HepG2 (cell line): Measurements from ENCODE around the gene PNKD. TPM values are rescaled to one million over a fixed set of nuclear protein-coding genes. Genes with fewer than 3 reads are reported as not detected.
A peak's percentile ranks its signal among the peaks of the same experiment; 100 is the strongest.

Experiments used
- ARID4A ChIP-seq: sonication (generic); formaldehyde crosslinking; IDR thresholded peaks from 2 replicates; pipeline ENCODE4 v1.5.0; 2020; ENCODE audit warnings: mild to moderate bottlenecking, missing genetic modification reagents, borderline replicate concordance
- ATF6 ChIP-seq: sonication (generic); formaldehyde crosslinking; conservative IDR thresholded peaks from 2 replicates; pipeline ENCODE4 v1.4.0; 2020; ENCODE audit warnings: missing genetic modification reagents
- CBX5 ChIP-seq: sonication (generic); formaldehyde crosslinking; IDR thresholded peaks from 2 replicates; pipeline ENCODE4 v1.4.0; 2020; ENCODE audit warnings: missing genetic modification reagents, borderline replicate concordance
- FOXA3 ChIP-seq: IDR thresholded peaks from 2 replicates; pipeline ENCODE4 v1.6.1; 2016; ENCODE audit warnings: missing genetic modification reagents, missing compliant biosample characterization
- FOXJ3 ChIP-seq: sonication (generic); formaldehyde crosslinking; IDR thresholded peaks from 2 replicates; pipeline ENCODE4 v1.4.0; 2020; ENCODE audit warnings: missing genetic modification reagents, mild to moderate bottlenecking, borderline replicate concordance
- HMG20A ChIP-seq: IDR thresholded peaks from 2 replicates; pipeline ENCODE4 v1.6.1; 2016; ENCODE audit warnings: borderline replicate concordance
- MAX ChIP-seq: IDR thresholded peaks from 2 replicates; pipeline ENCODE4 v1.6.1; 2012; ENCODE audit warnings: inconsistent platforms
- MEIS1 ChIP-seq: sonication (generic); formaldehyde crosslinking; IDR thresholded peaks from 2 replicates; pipeline ENCODE4 v1.9.0; 2021; ENCODE audit warnings: mild to moderate bottlenecking, missing genetic modification reagents, moderate library complexity, borderline replicate concordance
- PHF21A ChIP-seq: sonication (generic); formaldehyde crosslinking; IDR thresholded peaks from 2 replicates; pipeline ENCODE4 v1.5.0; 2020; ENCODE audit warnings: mild to moderate bottlenecking, missing genetic modification reagents
- PRDM4 ChIP-seq: sonication (generic); formaldehyde crosslinking; IDR thresholded peaks from 2 replicates; pipeline ENCODE4 v1.9.0; 2021; ENCODE audit warnings: missing genetic modification reagents, borderline replicate concordance
- SOX5 ChIP-seq: IDR thresholded peaks from 2 replicates; pipeline ENCODE4 v1.6.1; 2016; ENCODE audit warnings: borderline replicate concordance
- TBL1XR1 ChIP-seq: fragments of 150-350 bp; IDR thresholded peaks from 2 replicates; pipeline ENCODE4 v1.6.1; 2014; ENCODE audit warnings: borderline replicate concordance, low read length; ENCODE audit not compliant: partially characterized antibody
- ZFX ChIP-seq: sonication (generic); formaldehyde crosslinking; IDR thresholded peaks from 2 replicates; pipeline ENCODE4 v1.4.0; 2020; ENCODE audit warnings: mild to moderate bottlenecking, low read depth, missing genetic modification reagents, moderate library complexity
- ZNF720 ChIP-seq: sonication (generic); formaldehyde crosslinking; IDR thresholded peaks from 2 replicates; pipeline ENCODE4 v1.4.0; 2020; ENCODE audit warnings: missing genetic modification reagents
- ZNF770 ChIP-seq: sonication (generic); formaldehyde crosslinking; IDR thresholded peaks from 2 replicates; pipeline ENCODE4 v1.5.0; 2020; ENCODE audit warnings: mild to moderate bottlenecking, missing genetic modification reagents
- polyA plus RNA-seq, 8 experiments: library from polyadenylated mRNA; depleted of rRNA in 3 of 8; stranded (reverse) in 7 of 8; unstranded in 1 of 8; fragments of >200 nt; fragmentation: Illumina TruSeq in 4 of 8; extraction: Trizol in 4 of 8; gene quantifications; 2 replicates each; pipeline versions ENCODE4 v1.2.1 to v1.2.3, GENCODE V29; 2011 to 2016; ENCODE audit warnings: low read depth in 4 of 8, missing spikeins in 1 of 8, mixed read lengths in 1 of 8; ENCODE audit not compliant: insufficient read depth in 1 of 8
- total RNA-seq, 5 experiments: library from RNA; depleted of rRNA; stranded (reverse); fragments of >200 nt; fragmentation: Illumina TruSeq; extraction: Trizol; gene quantifications; 2 replicates each; pipeline ENCODE4 v1.2.3, GENCODE V29; 2016; ENCODE audit warnings: low read depth in 1 of 5

PNKD gene
- total and polyA plus RNA-seq, 2 of the 13 experiments (the other 11 are each of a cell fraction or from before 2014, with no cell fraction given) = 55.9 to 80.4 TPM

- TF ChIP-seq ZNF770 (0 out of 2 replicates have a peak, but pooled peaks have one; percentile 7), PHF21A (CRISPR knock-in tag) (peak; percentile 14; the same call in 1 of the 2 replicates), MEIS1 (CRISPR knock-in tag) (0 out of 2 replicates have a peak, but pooled peaks have one; percentile 51), CBX5 (CRISPR knock-in tag) (no peak), ARID4A (CRISPR knock-in tag) (peak; percentile 26; the same call in 1 of the 2 replicates), ATF6 (CRISPR knock-in tag) (no peak), ZNF720 (CRISPR knock-in tag) (no peak), HMG20A (CRISPR knock-in tag) (no peak), MAX (no peak), FOXJ3 (CRISPR knock-in tag) (0 out of 2 replicates have a peak, but pooled peaks have one; percentile 32), FOXA3 (CRISPR knock-in tag) (0 out of 2 replicates have a peak, but pooled peaks have one; percentile 36), PRDM4 (CRISPR knock-in tag) (0 out of 2 replicates have a peak, but pooled peaks have one; percentile 32), SOX5 (CRISPR knock-in tag) (0 out of 2 replicates have a peak, but pooled peaks have one; percentile 14), TBL1XR1 (no peak), ZFX (CRISPR knock-in tag) (peak; percentile 66)
These were observed 40.7 kb downstream of the PNKD start (continued) for GRCh38 chr2:218310853-218311540.
